Endothelial cell of umbilical vein (primary cell): Measurements from ENCODE around the gene USP30. TPM values are rescaled to one million over a fixed set of nuclear protein-coding genes. Genes with fewer than 3 reads are reported as not detected.

Experiments
- BruUV-seq: library from RNA; stranded (reverse); fragments of 400-500 nt; replicated peaks from 2 replicates; lab custom pipeline; 2021; lab: Mats Ljungman, UMichigan
- CTCF ChIA-PET: fragments of 300-600, 350-600 bp; sonication (Branson Sonifier 250); formaldehyde crosslinking; loops from one replicate; lab custom pipeline; 2021; ENCODE audit warnings: antibody characterized with exemption, inconsistent platforms; lab: Charles Lee
- POLR2A ChIA-PET: fragments of 300-600, 350-600 bp; sonication (Branson Sonifier 250); formaldehyde crosslinking; loops from one replicate; lab custom pipeline; 2021; ENCODE audit warnings: antibody characterized with exemption, inconsistent platforms; lab: Charles Lee
- DNase-seq: peaks from one replicate; pipeline ENCODE4 v3.0.0-alpha.2; 2011; ENCODE audit warnings: low read depth, low spot score
- FAIRE-seq: peaks from 2 replicates; lab custom pipeline; 2011; peaks lifted over from hg19 to GRCh38; lab: Jason Lieb, UNC
- H2AFZ ChIP-seq: 2 replicates; pipeline ENCODE4 v1.6.0; 2012; ENCODE audit warnings: low read depth, low read length, control low read depth, inconsistent platforms
- H3K27ac ChIP-seq: 2 replicates; pipeline ENCODE4 v1.5.1; 2011; ENCODE audit warnings: low read depth, mild to moderate bottlenecking, control low read depth, low read length, moderate library complexity; ENCODE audit not compliant: insufficient read depth
- H3K27me3 ChIP-seq, 2 experiments: 2 replicates each; pipeline versions ENCODE4 v1.6.0 to v1.6.1; 2011; ENCODE audit warnings: low read length in 2 of 2, mixed read lengths in 1 of 2; ENCODE audit not compliant: control insufficient read depth in 2 of 2, insufficient read depth in 2 of 2
- H3K36me3 ChIP-seq, 2 experiments: 2 replicates in 1 of 2; 3 replicates in 1 of 2; pipeline ENCODE4 v1.5.1; 2011; ENCODE audit warnings: low read length in 2 of 2, mild to moderate bottlenecking in 1 of 2, moderate library complexity in 1 of 2; ENCODE audit not compliant: control insufficient read depth in 2 of 2, insufficient read depth in 2 of 2; ENCODE audit errors: extremely low read depth in 1 of 2
- H3K4me1 ChIP-seq: 3 replicates; pipeline ENCODE4 v1.5.1; 2011; ENCODE audit warnings: mild to moderate bottlenecking, low read length; ENCODE audit not compliant: control insufficient read depth, insufficient read depth; ENCODE audit errors: extremely low read depth
- H3K4me2 ChIP-seq: 2 replicates; pipeline ENCODE4 v1.6.1; 2011; ENCODE audit warnings: low read length, control low read depth, mixed read lengths; ENCODE audit not compliant: insufficient read depth
- H3K4me3 ChIP-seq, 3 experiments: fragments of 200-600 bp in 1 of 3; sonication (generic), shearing (Covaris generic) in 1 of 3; replicated peaks in 1 of 3; 2 replicates each; pipeline ENCODE4 v1.5.1; 2011 to 2016; ENCODE audit warnings: control low read depth in 3 of 3, low read length in 3 of 3, mild to moderate bottlenecking in 2 of 3, inconsistent platforms in 1 of 3, low read depth in 1 of 3, moderate library complexity in 1 of 3; ENCODE audit not compliant: insufficient read depth in 1 of 3
- H3K79me2 ChIP-seq: 2 replicates; pipeline ENCODE4 v1.6.0; 2012; ENCODE audit warnings: low read length, inconsistent platforms; ENCODE audit not compliant: control insufficient read depth, insufficient read depth
- H3K9ac ChIP-seq: replicated peaks from 2 replicates; pipeline ENCODE3; 2011; ENCODE audit warnings: low read length, control low read depth; ENCODE audit not compliant: insufficient read depth; ENCODE audit errors: extremely low read depth
- H3K9me1 ChIP-seq: replicated peaks from 3 replicates; pipeline ENCODE4 v1.6.0; 2011; ENCODE audit warnings: mild to moderate bottlenecking, low read length; ENCODE audit not compliant: control insufficient read depth, insufficient read depth; ENCODE audit errors: extremely low read depth
- H3K9me3 ChIP-seq: replicated peaks from 2 replicates; pipeline ENCODE4 v1.5.1; 2012; ENCODE audit warnings: low read length, inconsistent platforms; ENCODE audit not compliant: control insufficient read depth, insufficient read depth
- H4K20me1 ChIP-seq: replicated peaks from 2 replicates; pipeline ENCODE3; 2011; ENCODE audit warnings: mild to moderate bottlenecking, low read length; ENCODE audit not compliant: control insufficient read depth, insufficient read depth; ENCODE audit errors: extremely low read depth
- CTCF ChIP-seq, 2 donors: IDR thresholded peaks; 1 replicate in 1 of 2; 2 replicates in 1 of 2; pipeline ENCODE4 v1.5.1; 2011; ENCODE audit warnings: low read length in 2 of 2, mild to moderate bottlenecking in 2 of 2, moderate library complexity in 2 of 2, control low read depth in 1 of 2, inconsistent platforms in 1 of 2, low read depth in 1 of 2; ENCODE audit not compliant: insufficient read depth in 1 of 2; ENCODE audit errors: extremely low read depth in 1 of 2
- EZH2 ChIP-seq: IDR thresholded peaks from 2 replicates; pipeline ENCODE4 v1.6.1; 2012; ENCODE audit warnings: borderline replicate concordance, low read depth, mild to moderate bottlenecking, moderate library complexity, low read length, inconsistent platforms; ENCODE audit not compliant: severe bottlenecking
- FOS ChIP-seq: IDR thresholded peaks from 2 replicates; pipeline ENCODE4 v1.6.1; 2011; ENCODE audit warnings: mild to moderate bottlenecking, low read length, moderate library complexity, borderline replicate concordance; ENCODE audit not compliant: insufficient read depth
- GATA2 ChIP-seq: IDR thresholded peaks from 2 replicates; pipeline ENCODE4 v1.7.0; 2011; ENCODE audit warnings: low read depth, mild to moderate bottlenecking, moderate library complexity, mixed read lengths, low read length; ENCODE audit not compliant: insufficient read length, insufficient read depth
- JUN ChIP-seq: IDR thresholded peaks from 2 replicates; pipeline ENCODE4 v1.6.1; 2011; ENCODE audit warnings: borderline replicate concordance, low read depth; ENCODE audit not compliant: insufficient read length, insufficient read depth
- MAX ChIP-seq: IDR thresholded peaks from 2 replicates; pipeline ENCODE4 v1.6.1; 2011; ENCODE audit not compliant: insufficient read depth, insufficient read length
- MYC ChIP-seq: IDR thresholded peaks from one replicate; pipeline ENCODE4 v1.6.1; 2011; ENCODE audit warnings: mild to moderate bottlenecking, low read depth, low read length
- POLR2A ChIP-seq: IDR thresholded peaks from 2 replicates; pipeline ENCODE4 v1.6.1; 2012; ENCODE audit warnings: low read depth, mild to moderate bottlenecking, control low read depth, low read length
- POLR2AphosphoS5 ChIP-seq: IDR thresholded peaks from 2 replicates; pipeline ENCODE4 v1.6.1; 2012; ENCODE audit warnings: low read depth, mild to moderate bottlenecking, control low read depth, low read length, moderate library complexity; ENCODE audit not compliant: insufficient read depth
- dilution Hi-C: fragments of 300-500 bp; cut with MboI; formaldehyde crosslinking; loops from one replicate; pipeline ENCODE4 v1.15.0; 2019; ENCODE audit warnings: low sequenced_read_pairs; ENCODE audit not compliant: extremely low pct_ligation_motif_present
- intact Hi-C: fragments of 100-400 bp; cut with micrococcal nuclease; formaldehyde crosslinking; loops from one replicate; pipeline ENCODE4 v1.10.0; 2022
- polyA plus RNA-seq, 4 experiments: library from polyadenylated mRNA; depleted of rRNA in 3 of 4; stranded (reverse) in 3 of 4; unstranded in 1 of 4; fragments of >200 nt; gene quantifications; 2 replicates each; pipeline versions ENCODE4 v1.2.1 to v1.2.3, GENCODE V29; 2011 to 2012; ENCODE audit warnings: missing spikeins in 1 of 4
- total RNA-seq: library from RNA; stranded (reverse); gene quantifications from 2 replicates; pipeline ENCODE4 v1.2.3, GENCODE V29; 2021

USP30 gene
- total and polyA plus RNA-seq, 2 donors (not counting 3 experiments of a cell fraction or from before 2014, with no cell fraction given) = 14.2 to 24.3 TPM

- Histone ChIP-seq H3K4me1 (peaks cover 1% of the 10 kb centered on the region), H3K4me3 (no peak overlapping the region), H3K79me2 (no peaks in the 10 kb centered on the region), H3K9me3 (no peaks in the 10 kb centered on the region), H3K4me2 (no peak overlapping the region), H4K20me1 (no peaks in the 10 kb centered on the region), H2AFZ (no peak overlapping the region), H3K36me3 (peaks cover 16 to 28% of the 10 kb centered on the region in 2 experiments), H3K9ac (no peak overlapping the region), H3K27me3 (no peaks in the 10 kb centered on the region), H3K9me1 (no peaks in the 10 kb centered on the region), H3K27ac (no peak overlapping the region)
- no peak for TF ChIP-seq CTCF (IDR thresholded peaks at IDR 0.05; ENCODE audit: extremely low read depth in 1 of 2, insufficient read depth in 1 of 2, low read depth in 1 of 2, low read length in 2 of 2)
- TF ChIP-seq MYC = no peak
- no peak for TF ChIP-seq GATA2
- no peak for TF ChIP-seq POLR2AphosphoS5
- TF ChIP-seq MAX = no peak
- TF ChIP-seq EZH2 = no peak
- no peak for TF ChIP-seq FOS
- TF ChIP-seq POLR2A = no peak
- TF ChIP-seq JUN = no peak
- intact Hi-C loops (no loop called here), dilution Hi-C loops (no loop called here)
- ChIA-PET CTCF (no interaction called here), POLR2A (no interaction called here)
- no TSS peak for BruUV-seq
- DNase-seq (no peak), FAIRE-seq (no peak)
Observed at GRCh38 chr12:109105176-109105575, 52.8 kb downstream of the USP30 start.
